Esophagus muscularis mucosa (tissue), 2 donors: ENCODE measurements around the gene STMND1.

ENCODE experiments used
- POLR2A ChIP-seq: fragments of 450-650 bp; IDR thresholded peaks from one replicate; pipeline ENCODE4 v1.6.1; 2017; ENCODE audit warnings: antibody characterized with exemption, moderate library complexity, mild to moderate bottlenecking, low read depth
- POLR2AphosphoS5 ChIP-seq, 2 donors: sonication (generic); formaldehyde crosslinking; IDR thresholded peaks; one replicate each; pipeline ENCODE4 v1.6.1; 2017; ENCODE audit warnings: antibody characterized with exemption in 2 of 2

DNA sequence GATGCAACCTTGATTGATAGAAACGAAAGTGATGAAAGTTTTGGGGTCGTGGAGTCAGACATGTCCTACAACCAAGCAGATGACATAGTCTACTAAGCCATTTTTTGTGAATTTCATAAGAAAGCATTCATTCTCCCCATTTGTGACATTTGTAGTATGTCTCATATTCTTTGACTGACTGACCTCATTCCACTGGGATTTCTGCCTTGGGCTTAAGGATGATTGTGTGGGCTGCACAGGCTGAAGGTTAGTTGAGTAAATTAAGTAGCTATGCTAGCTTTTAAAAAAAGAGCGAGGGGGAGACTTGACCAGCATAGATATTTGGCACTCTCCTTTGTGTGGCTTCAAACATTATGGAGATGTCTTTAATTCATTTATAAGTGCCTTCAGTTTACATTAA lies 28.9 kb downstream of the STMND1 start:
- no peak for TF ChIP-seq POLR2AphosphoS5 (IDR thresholded peaks at IDR 0.05)
- no peak for TF ChIP-seq POLR2A
